Liver (tissue), 3 donors: ENCODE data around the gene FAM217A.

ENCODE experiments used
- ATF3 ChIP-seq: IDR thresholded peaks from 2 replicates; pipeline ENCODE4 v1.6.1; 2016; ENCODE audit warnings: antibody characterized with exemption
- CTCF ChIP-seq: fragments of 150-350 bp; IDR thresholded peaks from 2 replicates; pipeline ENCODE4 v1.5.1; 2017; ENCODE audit warnings: improper control_type of control experiment, low read depth, low read length; ENCODE audit not compliant: missing input control
- FOXA1 ChIP-seq: IDR thresholded peaks from 2 replicates; pipeline ENCODE4 v1.6.1; 2016; ENCODE audit warnings: antibody characterized with exemption
- GABPA ChIP-seq, 2 donors: IDR thresholded peaks in 1 of 2; conservative IDR thresholded peaks in 1 of 2; 2 replicates each; pipeline ENCODE4 v1.6.1; 2016; ENCODE audit warnings: antibody characterized with exemption in 2 of 2, mild to moderate bottlenecking in 1 of 2, moderate library complexity in 1 of 2
- JUND ChIP-seq, 2 donors: IDR thresholded peaks; 2 replicates each; pipeline ENCODE4 v1.6.1; 2016; ENCODE audit warnings: antibody characterized with exemption in 2 of 2
- MAX ChIP-seq: IDR thresholded peaks from 2 replicates; pipeline ENCODE4 v1.6.1; 2016; ENCODE audit warnings: antibody characterized with exemption
- NR2F2 ChIP-seq: IDR thresholded peaks from 2 replicates; pipeline ENCODE4 v1.6.1; 2016; ENCODE audit warnings: antibody characterized with exemption
- RAD21 ChIP-seq, 2 donors: IDR thresholded peaks; 2 replicates each; pipeline ENCODE4 v1.6.1; 2016; ENCODE audit warnings: antibody characterized with exemption in 2 of 2, mild to moderate bottlenecking in 2 of 2
- REST ChIP-seq: IDR thresholded peaks from 2 replicates; pipeline ENCODE4 v1.6.1; 2016; ENCODE audit warnings: antibody characterized with exemption, mild to moderate bottlenecking
- RXRA ChIP-seq, 2 donors: IDR thresholded peaks; 2 replicates each; pipeline ENCODE4 v1.6.1; 2017 to 2018; ENCODE audit warnings: antibody characterized with exemption in 2 of 2, mild to moderate bottlenecking in 1 of 2
- SP1 ChIP-seq: IDR thresholded peaks from 2 replicates; pipeline ENCODE4 v1.6.1; 2018; ENCODE audit warnings: antibody characterized with exemption, mild to moderate bottlenecking
- TAF1 ChIP-seq: conservative IDR thresholded peaks from 2 replicates; pipeline ENCODE4 v1.6.1; 2016; ENCODE audit warnings: antibody characterized with exemption, mild to moderate bottlenecking
- YY1 ChIP-seq: IDR thresholded peaks from 2 replicates; pipeline ENCODE4 v1.6.1; 2016; ENCODE audit warnings: antibody characterized with exemption, mild to moderate bottlenecking
- ZBTB33 ChIP-seq: IDR thresholded peaks from 2 replicates; pipeline ENCODE4 v1.6.1; 2016; ENCODE audit warnings: antibody characterized with exemption
- donor health status: healthy.
- donor health status: healthy.

- TF ChIP-seq CTCF (no peak), REST (no peak), NR2F2 (no peak), ATF3 (no peak), YY1 (no peak), ZBTB33 (no peak), GABPA (IDR thresholded peaks at IDR 0.05 in 1 of 2, conservative IDR thresholded peaks at IDR 0.05 in 1 of 2) (no peak), SP1 (no peak), RAD21 (IDR thresholded peaks at IDR 0.05) (no peak), MAX (no peak), TAF1 (no peak), FOXA1 (no peak), RXRA (IDR thresholded peaks at IDR 0.05) (no peak), JUND (IDR thresholded peaks at IDR 0.05) (no peak)
These were observed 46.5 kb downstream of the FAM217A start for GRCh38 chr6:4032475-4032874.
